ENCODE results near the gene NR1I3.
"Not testable (repeated sequence)": the region's sequence is repeated elsewhere in the genome, so short reads cannot be mapped to it uniquely, and the experiment has no call there.

Gene NR1I3, protein sequence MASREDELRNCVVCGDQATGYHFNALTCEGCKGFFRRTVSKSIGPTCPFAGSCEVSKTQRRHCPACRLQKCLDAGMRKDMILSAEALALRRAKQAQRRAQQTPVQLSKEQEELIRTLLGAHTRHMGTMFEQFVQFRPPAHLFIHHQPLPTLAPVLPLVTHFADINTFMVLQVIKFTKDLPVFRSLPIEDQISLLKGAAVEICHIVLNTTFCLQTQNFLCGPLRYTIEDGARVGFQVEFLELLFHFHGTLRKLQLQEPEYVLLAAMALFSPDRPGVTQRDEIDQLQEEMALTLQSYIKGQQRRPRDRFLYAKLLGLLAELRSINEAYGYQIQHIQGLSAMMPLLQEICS

DNA sequence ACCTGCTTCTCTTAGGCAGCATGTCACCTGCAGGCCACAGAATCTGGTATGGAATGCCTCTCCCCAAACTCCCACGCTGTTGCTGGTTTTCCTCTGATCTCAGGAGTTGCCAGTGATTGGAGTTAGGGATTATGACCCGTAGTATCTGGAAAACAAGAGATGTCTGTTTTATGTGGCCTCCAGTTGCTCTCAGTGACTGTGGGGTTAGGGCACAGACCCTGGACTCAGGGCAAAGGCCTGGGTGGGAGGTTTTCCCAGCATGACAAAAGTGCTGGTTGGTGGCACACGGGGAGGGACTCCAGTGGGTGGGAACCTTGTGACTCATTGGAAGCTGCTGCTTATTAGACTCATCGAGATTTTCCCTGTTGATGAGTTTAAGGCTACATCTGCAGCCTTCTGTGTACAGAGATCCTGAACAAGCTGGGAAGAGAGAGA, at the start of gene NR1I3:
TSS of gene NR1I3 (minus strand) at position 165 of the 435 bp plus-strand sequence. CDS start 1,638 bp downstream, outside the sequence.
- no peak for DNase-seq (ENCODE audit: low spot score)

- DNase-seq (ENCODE audit: low spot score) = no peak
Observed at GRCh38 chr1:161287482-161288054, 49.6 kb upstream of the NR1I3 start.

DNA sequence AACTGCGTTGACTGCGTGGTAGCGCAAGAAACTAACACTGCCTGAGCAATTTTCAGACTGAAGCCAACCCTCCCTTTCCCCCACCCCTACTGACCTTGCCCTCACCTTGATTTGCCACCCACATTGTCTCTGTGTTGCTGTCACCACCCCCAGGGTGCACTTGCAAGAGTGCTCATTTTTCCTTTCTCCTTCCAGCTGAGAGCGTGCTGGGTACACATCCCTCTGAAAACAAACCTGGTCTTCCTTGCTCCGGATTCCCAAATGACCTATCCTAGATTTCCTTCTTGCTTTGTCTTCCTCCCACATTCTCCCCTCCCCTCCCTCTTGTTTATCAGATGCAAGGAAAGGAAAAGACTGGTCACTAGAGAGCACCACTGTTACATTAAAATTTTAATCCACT, 47.5 kb upstream of the NR1I3 start:
- no peak for DNase-seq (ENCODE audit: low spot score)

DNA sequence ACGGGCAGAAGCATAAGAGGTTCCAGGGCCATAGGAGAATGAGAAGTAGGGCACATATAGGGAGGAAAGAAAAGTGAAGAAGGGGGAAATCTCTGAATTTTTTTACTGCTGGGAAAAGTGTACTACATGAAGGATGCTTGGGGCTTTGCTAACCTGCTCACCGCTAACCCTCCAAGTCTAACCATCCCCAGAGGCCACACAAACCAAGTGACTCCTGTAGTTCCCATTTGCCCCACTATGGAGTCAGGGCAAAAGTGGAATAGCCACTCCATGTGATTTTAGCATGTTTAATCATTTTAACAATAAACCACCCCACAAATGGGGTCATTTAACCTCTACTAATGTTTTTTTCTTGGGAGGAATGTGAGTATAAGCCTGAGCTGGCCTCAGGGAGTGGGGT, 47.1 kb upstream of the NR1I3 start:
- no peak for DNase-seq (ENCODE audit: low spot score)

DNA sequence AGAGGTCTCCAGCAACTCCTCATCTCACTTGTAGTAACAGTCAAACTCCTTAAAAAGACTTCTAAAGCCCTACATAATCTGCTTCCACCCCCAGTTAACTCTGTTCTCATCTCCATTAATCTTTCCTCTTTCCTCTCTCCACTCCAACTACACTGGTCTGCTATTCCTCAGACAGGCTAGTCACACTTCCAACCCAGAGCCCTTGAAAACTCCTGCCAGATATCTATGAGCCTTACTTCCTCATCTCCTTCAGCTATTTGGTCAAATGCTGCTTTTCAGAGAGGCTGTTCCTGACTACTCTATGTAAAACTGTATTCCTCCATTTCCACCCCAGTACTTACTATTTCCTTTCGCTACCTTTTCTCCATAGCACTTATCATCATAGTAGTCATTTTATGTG, 45.0 kb upstream of the NR1I3 start:
- DNase-seq (ENCODE audit: low spot score) = no peak

GRCh38 chr1:161274874-161275273, 36.9 kb upstream of the NR1I3 start:
- DNase-seq (ENCODE audit: low spot score) = no peak

DNA sequence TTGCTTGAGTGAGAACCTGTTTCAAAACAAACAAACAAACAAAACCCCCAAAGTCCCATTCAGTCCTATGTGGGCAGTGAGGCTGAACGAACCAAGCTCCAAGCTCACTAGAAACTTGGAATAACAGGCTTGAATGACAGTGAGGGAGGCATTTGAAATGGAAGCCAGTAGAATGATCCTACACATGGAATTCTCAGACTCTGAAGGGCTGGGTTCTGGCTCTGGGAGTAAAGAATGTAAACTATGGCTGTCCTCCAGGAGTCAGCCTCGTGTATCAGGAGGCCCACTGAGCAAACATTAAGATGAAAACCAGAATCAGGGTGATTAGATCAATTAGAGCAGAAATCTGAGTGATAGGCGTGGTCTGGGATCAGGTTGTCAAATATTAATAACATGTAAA, 35.4 kb upstream of the NR1I3 start:
- no peak for DNase-seq (ENCODE audit: low spot score)

- no peak for DNase-seq (ENCODE audit: low spot score)
Observed at GRCh38 chr1:161267321-161267720, 29.3 kb upstream of the NR1I3 start.

DNA sequence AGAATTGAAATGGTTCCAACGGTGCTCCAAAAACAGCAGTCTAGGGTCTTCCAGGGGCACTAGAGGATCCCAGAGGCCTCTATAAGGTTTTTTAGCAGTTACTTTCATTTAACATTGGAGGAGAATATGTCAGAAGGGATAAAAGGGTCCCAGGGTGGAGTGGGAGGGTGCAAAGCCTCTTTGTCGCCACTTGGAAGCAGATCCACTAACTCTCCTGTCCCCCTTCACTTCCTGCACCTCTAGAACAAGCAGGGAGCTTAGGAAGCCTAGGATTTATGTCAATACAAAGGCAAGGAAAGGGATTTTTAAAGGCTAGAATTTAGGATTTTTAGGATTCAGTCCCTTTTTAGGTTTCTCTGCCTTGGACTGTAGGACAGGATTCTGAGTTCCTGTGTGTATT, 28.8 kb upstream of the NR1I3 start:
- no peak for DNase-seq (ENCODE audit: low spot score)

DNA sequence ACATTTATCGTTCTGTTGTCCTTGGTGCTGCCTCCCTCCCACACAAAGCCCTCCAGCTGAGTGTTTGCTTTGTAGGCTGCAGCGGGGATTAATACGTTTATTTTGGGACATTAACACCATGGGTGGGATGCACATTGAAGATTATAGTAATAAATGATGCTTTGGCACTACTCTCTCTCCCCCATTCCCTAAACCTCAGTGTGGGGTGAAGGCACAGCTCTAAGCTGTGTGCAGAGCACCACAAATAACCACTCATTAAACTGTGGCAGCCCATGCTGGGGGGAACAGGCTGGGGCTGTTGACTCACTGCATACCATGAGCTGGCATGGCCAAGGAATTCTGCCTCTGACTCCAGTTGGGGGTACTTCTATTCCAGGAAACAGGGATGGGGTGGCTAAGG, 28.2 kb upstream of the NR1I3 start:
- DNase-seq (ENCODE audit: low spot score) = no peak

GRCh38 chr1:161265305-161265704, 27.3 kb upstream of the NR1I3 start:
- DNase-seq (ENCODE audit: low spot score) = no peak

GRCh38 chr1:161261261-161262235, 23.5 kb upstream of the NR1I3 start:
- no peak for DNase-seq (ENCODE audit: low spot score)

DNA sequence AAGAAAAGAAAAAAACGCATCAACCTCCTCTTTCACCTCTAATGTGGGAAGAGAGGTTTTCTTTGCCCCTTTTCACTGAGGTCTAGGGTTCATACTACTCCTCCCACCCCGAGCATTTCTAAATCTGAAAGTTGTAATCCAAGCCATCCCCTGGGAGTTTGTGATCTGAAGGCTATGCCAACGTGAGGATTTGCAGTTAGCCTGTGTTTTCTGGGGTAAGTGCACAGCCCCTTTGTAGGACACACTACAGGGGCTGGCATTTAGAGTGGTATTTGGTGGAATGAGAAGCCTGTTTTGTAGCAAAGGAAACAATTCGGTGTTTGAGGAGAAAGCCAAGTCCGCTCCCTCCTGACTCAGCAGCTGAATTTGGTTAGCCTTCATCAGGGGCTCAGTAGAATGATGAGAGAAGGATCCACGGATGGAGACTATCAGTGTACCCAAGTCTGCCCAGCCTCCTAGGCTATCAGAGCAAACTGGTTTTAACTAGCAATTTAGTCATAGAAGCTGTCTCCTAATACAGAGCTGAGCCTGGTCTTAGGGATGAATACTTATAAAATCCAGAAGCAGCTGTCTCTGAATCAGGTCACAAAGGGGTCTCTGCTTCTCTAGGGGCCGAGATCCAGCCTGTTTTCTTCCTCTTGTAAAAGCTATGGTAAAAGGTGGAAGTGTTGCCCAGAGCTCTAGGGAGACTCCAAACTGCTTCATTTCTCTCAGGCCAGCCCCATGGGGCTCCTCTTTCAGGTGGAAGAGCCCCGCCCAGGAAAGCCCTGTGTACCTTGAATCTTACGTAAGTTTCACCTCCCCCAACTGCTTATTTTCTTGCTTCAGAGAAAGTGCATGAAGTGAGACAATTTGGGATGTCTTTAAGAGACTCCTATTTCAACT, 22.6 kb upstream of the NR1I3 start:
- DNase-seq (ENCODE audit: low spot score) = no peak

DNA sequence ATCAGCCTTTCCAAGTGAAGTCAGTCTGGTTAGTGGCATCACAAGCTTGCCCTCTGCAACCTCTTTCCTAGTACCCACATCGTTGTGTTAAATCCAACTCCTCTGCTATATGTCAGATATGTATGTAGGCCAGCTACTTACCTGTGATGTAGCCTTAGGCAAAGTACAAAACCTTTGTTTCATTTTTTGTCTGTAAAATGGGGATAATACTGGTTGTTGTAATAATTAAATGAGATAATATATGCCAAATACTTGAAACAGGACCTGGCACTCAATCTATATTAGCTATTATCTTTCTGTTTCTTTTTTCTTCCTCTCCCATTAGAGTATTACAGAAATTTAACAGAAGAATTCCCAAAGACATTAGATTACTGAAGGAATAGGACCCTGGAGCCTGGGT, 21.8 kb upstream of the NR1I3 start:
- no peak for DNase-seq (ENCODE audit: low spot score)

DNA sequence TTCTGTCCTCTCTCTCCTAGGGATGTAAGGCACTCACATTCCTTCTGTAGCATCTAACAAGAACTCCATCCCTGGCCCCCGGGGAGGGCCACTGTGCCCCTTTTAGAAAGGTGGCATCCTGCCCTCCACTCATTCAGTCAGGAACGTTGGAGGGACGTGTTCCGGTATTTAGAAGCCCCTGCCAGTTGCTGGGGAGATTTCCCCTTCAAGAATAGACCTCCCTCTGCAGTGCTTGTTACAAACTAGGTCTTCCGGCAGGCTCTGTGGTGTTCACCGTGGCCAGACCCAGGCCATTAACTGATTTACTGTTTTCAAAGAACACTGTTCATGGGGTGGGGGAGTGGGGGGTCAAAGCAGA, 21.3 kb upstream of the NR1I3 start:
- DNase-seq (ENCODE audit: low spot score) = no peak

- peak; percentile 59 for DNase-seq (ENCODE audit: low spot score)
Observed at GRCh38 chr1:161258439-161259344, 20.7 kb upstream of the NR1I3 start, which contains the start of gene PCP4L1. Gene PCP4L1, plus strand, starts transcription at chr1:161258745. Its CDS starts 230 bp downstream, at chr1:161258975.

DNA sequence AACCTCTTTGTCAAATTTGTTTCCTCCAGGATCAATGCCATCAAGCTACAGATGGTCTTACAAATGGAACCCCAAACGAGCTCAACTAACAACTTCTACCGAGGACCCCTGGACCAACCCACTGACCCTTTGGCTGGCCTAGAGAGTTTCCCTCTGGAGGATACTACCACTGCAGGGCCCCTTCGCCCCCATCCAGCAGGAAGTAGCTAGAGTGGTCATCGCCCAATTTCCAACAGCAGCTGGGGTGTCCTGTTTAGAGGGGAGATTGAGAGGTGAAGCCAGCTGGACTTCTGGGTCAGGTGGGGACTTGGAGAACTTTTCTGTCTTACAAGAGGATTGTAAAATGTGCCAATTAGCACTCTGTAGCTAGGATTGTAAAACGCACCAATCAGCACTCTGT, 19.1 kb upstream of the NR1I3 start:
- not testable (repeated sequence) for DNase-seq (ENCODE audit: low spot score)

- DNase-seq (ENCODE audit: low spot score) = not testable (repeated sequence)
Observed at GRCh38 chr1:161255955-161256520, 18.0 kb upstream of the NR1I3 start.

DNA sequence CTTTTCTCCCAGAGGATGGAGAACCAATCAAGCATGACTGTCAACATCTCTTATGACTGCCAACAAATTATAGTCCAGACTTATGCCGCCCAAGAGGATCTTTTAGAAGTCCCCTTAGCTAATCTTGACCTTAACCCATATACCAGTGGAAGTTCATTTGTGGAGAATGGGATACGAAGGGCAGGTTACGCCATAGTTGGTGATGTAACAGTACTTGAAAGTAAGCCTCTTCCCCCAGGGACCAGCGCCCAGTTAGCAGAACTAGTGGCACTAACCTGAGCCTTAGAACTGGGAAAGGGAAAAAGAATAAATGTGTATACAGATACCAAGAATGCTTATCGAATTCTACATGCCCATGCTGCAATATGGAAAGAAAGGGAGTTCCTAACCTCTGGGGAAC, 17.3 kb upstream of the NR1I3 start:
- not testable (repeated sequence) for DNase-seq (ENCODE audit: low spot score)

GRCh38 chr1:161251579-161251978, 13.6 kb upstream of the NR1I3 start:
- DNase-seq (ENCODE audit: low spot score) = no peak
